SK-N-SH (cell line): ENCODE results near the gene GHRL.

Experiments used
- CTCF ChIP-seq: fragments of 200-600 bp; sonication (generic); IDR thresholded peaks from 2 replicates; pipeline ENCODE4 v1.6.1; 2017; ENCODE audit warnings: antibody characterized with exemption, mild to moderate bottlenecking, moderate library complexity
- EP300 ChIP-seq, 2 experiments: IDR thresholded peaks; 2 replicates each; pipeline versions ENCODE4 v1.4.0 to v1.6.1; 2012; ENCODE audit warnings: borderline replicate concordance in 1 of 2, low read depth in 1 of 2, low read length in 1 of 2
- EZH2phosphoT487 ChIP-seq: fragments of 200-600 bp; sonication (generic); IDR thresholded peaks from 2 replicates; pipeline ENCODE4 v1.6.1; 2017; ENCODE audit warnings: low read depth, mixed run types, mild to moderate bottlenecking, antibody characterized with exemption, moderate library complexity, borderline replicate concordance
- POLR2AphosphoS5 ChIP-seq: IDR thresholded peaks from 2 replicates; pipeline ENCODE4 v1.6.1; 2012; ENCODE audit warnings: low read depth, low read length
- RAD21 ChIP-seq: IDR thresholded peaks from 2 replicates; pipeline ENCODE4 v1.6.1; 2012; ENCODE audit warnings: mild to moderate bottlenecking, low read length
- SIN3A ChIP-seq: IDR thresholded peaks from 2 replicates; pipeline ENCODE4 v1.6.1; 2012; ENCODE audit warnings: low read depth, mild to moderate bottlenecking, low read length, moderate library complexity, borderline replicate concordance
- TAF1 ChIP-seq: IDR thresholded peaks from 2 replicates; pipeline ENCODE4 v1.6.1; 2012; ENCODE audit warnings: low read depth, mild to moderate bottlenecking, low read length, moderate library complexity, borderline replicate concordance
- USF1 ChIP-seq: IDR thresholded peaks from 2 replicates; pipeline ENCODE4 v1.4.0; 2012; ENCODE audit warnings: low read depth, borderline replicate concordance

GRCh38 chr3:10306156-10306555 is 13.4 kb upstream of the GHRL start:
- no peak for TF ChIP-seq CTCF
- TF ChIP-seq POLR2AphosphoS5, result no peak
- no peak for TF ChIP-seq USF1
- TF ChIP-seq EZH2phosphoT487, result no peak
- no peak for TF ChIP-seq EP300 (IDR thresholded peaks at IDR 0.05; ENCODE audit: borderline replicate concordance in 1 of 2, low read depth in 1 of 2, low read length in 1 of 2)
- TF ChIP-seq TAF1, result no peak
- no peak for TF ChIP-seq SIN3A
- TF ChIP-seq RAD21, result no peak
